GM23248 (cell line): Measurements from ENCODE around the gene GPNMB. TPM values are rescaled to one million over a fixed set of nuclear protein-coding genes. Genes with fewer than 3 reads are reported as not detected.

Source experiments
- DNase-seq: peaks from one replicate; pipeline ENCODE4 v3.0.0-alpha.2; 2015
- H2AFZ ChIP-seq: fragments of 200-600 bp; sonication (generic); 2 replicates; pipeline ENCODE4 v1.6.1; 2016; ENCODE audit warnings: antibody characterized with exemption
- H3F3A ChIP-seq: fragments of 200-600 bp; sonication (generic); 2 replicates; pipeline ENCODE4 v1.6.1; 2016; ENCODE audit warnings: mild to moderate bottlenecking, antibody characterized with exemption, mixed run types; ENCODE audit not compliant: insufficient read depth
- H3K27ac ChIP-seq: fragments of 200-600 bp; sonication (generic); 2 replicates; pipeline ENCODE4 v1.5.1; 2016; ENCODE audit warnings: mild to moderate bottlenecking
- H3K27me3 ChIP-seq: fragments of 200-600 bp; sonication (generic); replicated peaks from 2 replicates; pipeline ENCODE4 v1.6.1; 2016; ENCODE audit warnings: mild to moderate bottlenecking; ENCODE audit not compliant: insufficient read depth
- H3K36me3 ChIP-seq: fragments of 200-600 bp; sonication (generic); 2 replicates; pipeline ENCODE4 v1.6.1; 2016; ENCODE audit warnings: low read depth, mild to moderate bottlenecking
- H3K4me1 ChIP-seq: fragments of 200-600 bp; sonication (generic); 2 replicates; pipeline ENCODE4 v1.6.1; 2016; ENCODE audit warnings: mild to moderate bottlenecking; ENCODE audit not compliant: insufficient read depth
- H3K4me2 ChIP-seq: fragments of 200-600 bp; sonication (generic); one replicate; pipeline ENCODE4 v1.6.1; 2016; ENCODE audit warnings: mild to moderate bottlenecking; ENCODE audit not compliant: unreplicated experiment
- H3K4me3 ChIP-seq: fragments of 200-600 bp; sonication (generic); 2 replicates; pipeline ENCODE4 v1.5.1; 2016; ENCODE audit warnings: mild to moderate bottlenecking
- H3K79me2 ChIP-seq: fragments of 200-600 bp; sonication (generic); 2 replicates; pipeline ENCODE4 v1.6.1; 2016; ENCODE audit warnings: mild to moderate bottlenecking; ENCODE audit not compliant: insufficient read depth
- H3K9ac ChIP-seq: fragments of 200-600 bp; sonication (generic); 2 replicates; pipeline ENCODE4 v1.6.1; 2016; ENCODE audit warnings: mild to moderate bottlenecking
- H3K9me2 ChIP-seq: fragments of 200-600 bp; sonication (generic); 2 replicates; pipeline ENCODE4 v1.6.1; 2016; ENCODE audit warnings: mixed run types, mild to moderate bottlenecking, moderate library complexity; ENCODE audit not compliant: insufficient read depth
- H3K9me3 ChIP-seq: fragments of 200-600 bp; sonication (generic); one replicate; pipeline ENCODE4 v1.6.1; 2017; ENCODE audit warnings: low read depth
- H4K20me1 ChIP-seq: fragments of 200-600 bp; sonication (generic); 2 replicates; pipeline ENCODE4 v1.6.0; 2016; ENCODE audit not compliant: insufficient read depth
- EZH2 ChIP-seq: fragments of 200-600 bp; sonication (generic); IDR thresholded peaks from 2 replicates; pipeline ENCODE4 v1.6.1; 2018; ENCODE audit warnings: antibody characterized with exemption, mild to moderate bottlenecking; ENCODE audit not compliant: insufficient read depth, poor library complexity, severe bottlenecking
- EZH2phosphoT487 ChIP-seq: fragments of 200-600 bp; sonication (generic); IDR thresholded peaks from 2 replicates; pipeline ENCODE4 v1.6.1; 2018; ENCODE audit warnings: antibody characterized with exemption, moderate library complexity, mild to moderate bottlenecking, low read depth; ENCODE audit not compliant: insufficient read depth
- whole genome bisulfite sequencing, 2 experiments: methylation state at CpG; one replicate each; pipeline ENCODE4 v1.1.6; 2015 to 2017; ENCODE audit warnings: low lambda C conversion rate in 2 of 2, low coverage in 1 of 2; ENCODE audit errors: missing lambda C conversion rate in 2 of 2; 5-methylcytosine and 5-hydroxymethylcytosine counted together
- in situ Hi-C: fragments of 300-500 bp; cut with MboI; formaldehyde crosslinking; loops from 2 replicates; pipeline ENCODE4 v1.15.0; 2020
- polyA plus RNA-seq: library from polyadenylated mRNA; unstranded; fragments of >200 nt; fragmentation: Nextera tagmentation; extraction: Ambion mirVana; gene quantifications from 2 replicates; pipeline ENCODE4 v1.2.1, GENCODE V29; 2016
- total RNA-seq: library from RNA; depleted of rRNA; stranded (reverse); fragments of >200 nt; shearing (Covaris generic); gene quantifications from 2 replicates; pipeline ENCODE4 v1.2.3, GENCODE V29; 2014

The GPNMB gene
- total and polyA plus RNA-seq, 2 experiments from 2014 or later, result 38.2 to 43.2 TPM

DNA sequence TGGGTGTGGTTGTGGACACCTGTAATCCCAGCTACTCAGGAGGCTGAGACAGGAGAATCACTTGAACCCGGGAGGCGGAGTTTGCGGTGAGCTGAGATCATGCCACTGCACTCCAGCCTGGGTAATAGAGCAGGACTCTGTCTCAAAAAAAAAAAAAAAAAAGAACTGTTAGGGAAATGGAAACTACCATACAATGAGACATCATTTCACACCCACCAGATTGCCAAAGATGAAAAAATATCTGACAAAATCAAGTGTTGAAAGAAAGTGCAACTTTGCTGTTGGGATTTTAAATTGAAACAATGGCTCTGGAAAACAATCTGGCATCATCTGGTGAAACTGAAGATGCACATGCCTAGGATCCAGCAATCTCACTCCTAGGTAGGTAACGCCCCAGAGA lies 36.5 kb downstream of the GPNMB start:
- DNase-seq, result no peak
- no peaks in the 10 kb centered on the region for H4K20me1 ChIP-seq
- H3K4me3 ChIP-seq, result no peak overlapping the region
- H3K36me3 ChIP-seq, result no peaks in the 10 kb centered on the region
- no peaks in the 10 kb centered on the region for H3K79me2 ChIP-seq
- H3K4me2 ChIP-seq, result no peak overlapping the region
- H2AFZ ChIP-seq, result no peak overlapping the region
- H3K4me1 ChIP-seq, result no peaks in the 10 kb centered on the region
- no peaks in the 10 kb centered on the region for H3F3A ChIP-seq
- no peak overlapping the region for H3K27ac ChIP-seq
- 90 to 95% methylated on average over 4 of the region's 4 CpGs for WGBS, 2 experiments
- H3K9me3 ChIP-seq, result no peaks in the 10 kb centered on the region
- in situ Hi-C loops, result no loop called here
- no peak for TF ChIP-seq EZH2phosphoT487
- TF ChIP-seq EZH2, result no peak
- H3K9me2 ChIP-seq, result no peaks in the 10 kb centered on the region
- H3K9ac ChIP-seq, result no peak overlapping the region
- H3K27me3 ChIP-seq, result no peaks in the 10 kb centered on the region

GRCh38 chr7:23284871-23285270 lies 38.3 kb downstream of the GPNMB start:
- Histone ChIP-seq H3K4me1 (no peaks in the 10 kb centered on the region), H3K79me2 (no peaks in the 10 kb centered on the region), H2AFZ (no peak overlapping the region), H3K27me3 (no peaks in the 10 kb centered on the region), H3K9me3 (no peaks in the 10 kb centered on the region), H3F3A (no peaks in the 10 kb centered on the region), H3K4me2 (no peak overlapping the region), H3K9ac (no peak overlapping the region), H3K4me3 (no peak overlapping the region), H3K9me2 (no peaks in the 10 kb centered on the region), H3K36me3 (no peaks in the 10 kb centered on the region), H3K27ac (no peak overlapping the region), H4K20me1 (no peaks in the 10 kb centered on the region)
- WGBS, 2 experiments, result 94 to 100% methylated on average over 2 of the region's 2 CpGs
- TF ChIP-seq EZH2phosphoT487 (no peak), EZH2 (no peak)
- no peak for DNase-seq
- in situ Hi-C loops, result no loop called here

- no peaks in the 10 kb centered on the region for H3K36me3 ChIP-seq
- no peak overlapping the region for H3K4me2 ChIP-seq
- H4K20me1 ChIP-seq, result no peaks in the 10 kb centered on the region
- H3F3A ChIP-seq, result no peaks in the 10 kb centered on the region
- DNase-seq, result no peak
- in situ Hi-C loops, result no loop called here
- H3K79me2 ChIP-seq, result no peaks in the 10 kb centered on the region
- H2AFZ ChIP-seq, result no peak overlapping the region
- no peaks in the 10 kb centered on the region for H3K27me3 ChIP-seq
- no peaks in the 10 kb centered on the region for H3K9me3 ChIP-seq
- no peak overlapping the region for H3K27ac ChIP-seq
- TF ChIP-seq EZH2phosphoT487, result no peak
- TF ChIP-seq EZH2, result no peak
- H3K9ac ChIP-seq, result no peak overlapping the region
- 86% methylated on average over 18 of the region's 18 CpGs for WGBS, 2 experiments
- no peak overlapping the region for H3K4me3 ChIP-seq
- H3K4me1 ChIP-seq, result no peaks in the 10 kb centered on the region
- H3K9me2 ChIP-seq, result no peaks in the 10 kb centered on the region
Observed at GRCh38 chr7:23285657-23286646, 39.4 kb downstream of the GPNMB start.

DNA sequence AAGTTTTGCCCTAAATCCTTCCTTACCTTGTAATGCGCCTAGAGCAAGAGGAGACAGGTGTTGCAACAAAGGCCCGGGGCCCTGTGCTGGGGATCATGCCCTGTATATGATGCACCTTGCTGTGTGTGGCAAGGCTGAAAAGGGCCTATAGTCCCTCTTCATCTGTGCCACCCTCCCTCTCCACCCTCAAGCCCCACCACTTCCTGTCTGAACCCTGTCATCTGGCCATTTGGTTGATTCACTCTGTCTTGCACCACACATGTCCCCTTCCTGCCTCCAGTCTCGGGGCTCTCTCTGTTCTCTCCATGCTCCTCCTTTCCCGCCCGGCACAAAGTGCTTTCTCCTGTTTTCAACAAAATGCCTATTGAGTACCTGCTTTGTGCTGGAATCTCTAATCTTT lies 41.0 kb downstream of the GPNMB start:
- Histone ChIP-seq H3F3A (no peaks in the 10 kb centered on the region), H3K9me3 (no peaks in the 10 kb centered on the region), H3K4me1 (no peaks in the 10 kb centered on the region), H3K79me2 (no peaks in the 10 kb centered on the region), H3K9me2 (no peaks in the 10 kb centered on the region), H3K4me3 (no peak overlapping the region), H4K20me1 (no peaks in the 10 kb centered on the region), H3K36me3 (no peaks in the 10 kb centered on the region), H3K4me2 (no peak overlapping the region), H3K27ac (no peak overlapping the region), H2AFZ (no peak overlapping the region), H3K9ac (no peak overlapping the region), H3K27me3 (no peaks in the 10 kb centered on the region)
- TF ChIP-seq EZH2 (no peak), EZH2phosphoT487 (no peak)
- WGBS, 2 experiments, result 81 to 82% methylated on average over 5 of the region's 5 CpGs
- DNase-seq, result no peak
- in situ Hi-C loops, result no loop called here
